SK-N-MC (cell line): Measurements from ENCODE around the gene AKT3.

Experiments
- DNase-seq: peaks from one replicate; pipeline ENCODE4 v3.0.0-alpha.2; 2011; ENCODE audit warnings: low read depth, low spot score
- H3K27ac ChIP-seq: fragments of 200-600 bp; sonication (generic); 2 replicates; pipeline ENCODE4 v1.5.1; 2016; ENCODE audit warnings: mixed run types
- H3K36me3 ChIP-seq: fragments of 200-600 bp; sonication (generic); 2 replicates; pipeline ENCODE4 v1.6.1; 2017; ENCODE audit warnings: antibody characterized with exemption, low read length, mixed read lengths; ENCODE audit not compliant: insufficient read depth
- H3K4me3 ChIP-seq: fragments of 200-600 bp; sonication (generic); 2 replicates; pipeline ENCODE4 v1.5.1; 2016
- H3K9ac ChIP-seq: fragments of 200-600 bp; sonication (generic); 2 replicates; pipeline ENCODE4 v1.8.0; 2017; ENCODE audit warnings: mixed run types, mixed read lengths; ENCODE audit not compliant: insufficient read length
- H3K9me3 ChIP-seq: fragments of 200-600 bp; sonication (generic); 2 replicates; pipeline ENCODE4 v1.6.1; 2017; ENCODE audit warnings: low read depth, mild to moderate bottlenecking, antibody characterized with exemption, low read length, moderate library complexity, mixed read lengths
- EZH2 ChIP-seq: fragments of 200-600 bp; sonication (generic); IDR thresholded peaks from one replicate; pipeline ENCODE4 v1.6.1; 2017; ENCODE audit warnings: antibody characterized with exemption
- FOXP2 ChIP-seq: optimal IDR thresholded peaks from 2 replicates; pipeline ENCODE3; 2011; ENCODE audit warnings: mild to moderate bottlenecking, moderate library complexity; ENCODE audit not compliant: insufficient read depth; ENCODE audit errors: extremely low read length, control extremely low read depth
- POLR2AphosphoS5 ChIP-seq: IDR thresholded peaks from 2 replicates; pipeline ENCODE4 v1.6.1; 2012; ENCODE audit warnings: mild to moderate bottlenecking, low read depth, low read length, borderline replicate concordance

The AKT3 gene

GRCh38 chr1:243623841-243624240 lies 226.2 kb downstream of the AKT3 start:
- no peaks in the 10 kb centered on the region for H3K9me3 ChIP-seq
- no peaks in the 10 kb centered on the region for H3K36me3 ChIP-seq
- DNase-seq = no peak
- H3K4me3 ChIP-seq = no peak overlapping the region
- no peak overlapping the region for H3K27ac ChIP-seq
- TF ChIP-seq POLR2AphosphoS5 (no peak), EZH2 (no peak), FOXP2 (no peak)
- H3K9ac ChIP-seq = no peak overlapping the region

DNA sequence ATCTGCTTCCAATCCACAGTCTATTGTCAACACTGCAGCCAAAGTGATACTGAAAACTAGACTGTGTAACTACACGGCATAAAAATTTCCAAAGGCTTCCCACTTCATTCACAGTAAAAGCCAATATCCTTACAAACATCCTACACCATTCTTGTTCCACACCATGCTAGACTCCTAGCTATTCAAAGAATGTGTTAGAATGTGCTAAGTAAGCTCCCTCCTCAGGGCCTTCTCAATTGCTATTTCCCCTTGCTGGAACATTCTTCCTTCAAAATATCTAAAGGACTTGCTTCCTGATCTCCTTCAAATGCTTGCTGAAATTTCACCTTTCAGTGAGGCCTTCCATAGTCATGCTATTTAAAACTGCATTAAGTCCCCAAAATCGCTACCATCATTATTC lies 228.1 kb downstream of the AKT3 start:
- no peak overlapping the region for H3K9ac ChIP-seq
- H3K27ac ChIP-seq = no peak overlapping the region
- H3K9me3 ChIP-seq = no peaks in the 10 kb centered on the region
- no peak for TF ChIP-seq EZH2
- TF ChIP-seq POLR2AphosphoS5 = no peak
- no peak for TF ChIP-seq FOXP2
- no peak for DNase-seq
- H3K36me3 ChIP-seq = no peaks in the 10 kb centered on the region
- H3K4me3 ChIP-seq = no peak overlapping the region

GRCh38 chr1:243620096-243620495 lies 229.9 kb downstream of the AKT3 start:
- Histone ChIP-seq H3K27ac (no peak overlapping the region), H3K9me3 (no peaks in the 10 kb centered on the region)
- TF ChIP-seq FOXP2 = no peak
- TF ChIP-seq EZH2 = no peak
- TF ChIP-seq POLR2AphosphoS5 = no peak

GRCh38 chr1:243609698-243610097 lies 240.3 kb downstream of the AKT3 start:
- no peak for DNase-seq
- Histone ChIP-seq H3K9me3 (no peaks in the 10 kb centered on the region), H3K36me3 (no peaks in the 10 kb centered on the region), H3K9ac (no peak overlapping the region), H3K27ac (no peak overlapping the region), H3K4me3 (no peak overlapping the region)
- TF ChIP-seq EZH2 (no peak), FOXP2 (no peak), POLR2AphosphoS5 (no peak)

More at GRCh38 chr1:243620096-243620495, 229.9 kb downstream of the AKT3 start:
- Histone ChIP-seq H3K9ac (no peak overlapping the region), H3K4me3 (no peak overlapping the region), H3K36me3 (no peaks in the 10 kb centered on the region)
- no peak for DNase-seq

DNA sequence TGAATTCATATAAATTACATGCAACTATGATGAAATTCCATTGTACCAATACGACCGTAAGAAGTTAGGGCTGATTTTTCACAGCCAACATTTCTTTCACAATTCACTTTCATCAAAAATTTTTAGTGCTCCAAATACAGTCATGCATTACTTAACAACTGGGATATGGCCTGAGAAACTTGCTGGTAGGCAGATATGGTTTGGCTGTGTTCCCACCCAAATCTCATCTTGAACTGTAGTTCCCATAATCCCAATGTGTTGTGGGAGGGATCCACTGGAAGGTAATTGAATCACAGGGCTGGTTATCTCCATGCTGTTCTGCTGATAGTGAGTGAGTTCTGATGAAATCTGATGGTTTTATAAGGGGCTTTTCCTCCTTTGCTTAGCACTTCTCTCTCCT lies 244.4 kb downstream of the AKT3 start:
- Histone ChIP-seq H3K27ac (no peak overlapping the region), H3K36me3 (no peaks in the 10 kb centered on the region), H3K9ac (no peak overlapping the region), H3K9me3 (no peaks in the 10 kb centered on the region), H3K4me3 (no peak overlapping the region)
- TF ChIP-seq FOXP2 = no peak
- no peak for TF ChIP-seq POLR2AphosphoS5
- no peak for TF ChIP-seq EZH2
- no peak for DNase-seq

GRCh38 chr1:243601720-243602119 lies 248.3 kb downstream of the AKT3 start:
- H3K4me3 ChIP-seq = no peak overlapping the region
- TF ChIP-seq POLR2AphosphoS5 (no peak), EZH2 (no peak), FOXP2 (no peak)
- DNase-seq = no peak
- no peaks in the 10 kb centered on the region for H3K9me3 ChIP-seq
- H3K27ac ChIP-seq = no peak overlapping the region
- H3K36me3 ChIP-seq = no peaks in the 10 kb centered on the region
- no peak overlapping the region for H3K9ac ChIP-seq

GRCh38 chr1:243598433-243598832 lies 251.6 kb downstream of the AKT3 start:
- H3K27ac ChIP-seq = no peak overlapping the region
- no peak for DNase-seq
- no peak overlapping the region for H3K4me3 ChIP-seq
- H3K36me3 ChIP-seq = no peaks in the 10 kb centered on the region
- TF ChIP-seq FOXP2 (no peak), POLR2AphosphoS5 (no peak), EZH2 (no peak)
- no peaks in the 10 kb centered on the region for H3K9me3 ChIP-seq
- H3K9ac ChIP-seq = no peak overlapping the region

GRCh38 chr1:243597383-243597782 lies 252.7 kb downstream of the AKT3 start:
- Histone ChIP-seq H3K4me3 (no peak overlapping the region), H3K9me3 (no peaks in the 10 kb centered on the region), H3K9ac (no peak overlapping the region), H3K27ac (no peak overlapping the region), H3K36me3 (no peaks in the 10 kb centered on the region)
- no peak for DNase-seq
- TF ChIP-seq POLR2AphosphoS5 = no peak
- TF ChIP-seq FOXP2 = no peak
- no peak for TF ChIP-seq EZH2

- no peak overlapping the region for H3K27ac ChIP-seq
- no peak for TF ChIP-seq POLR2AphosphoS5
- no peak for TF ChIP-seq FOXP2
- TF ChIP-seq EZH2 = no peak
- DNase-seq = no peak
- no peak overlapping the region for H3K9ac ChIP-seq
- H3K4me3 ChIP-seq = no peak overlapping the region
- no peaks in the 10 kb centered on the region for H3K9me3 ChIP-seq
- H3K36me3 ChIP-seq = no peaks in the 10 kb centered on the region
Measured at GRCh38 chr1:243596431-243597062, 253.5 kb downstream of the AKT3 start.

GRCh38 chr1:243595527-243596210 lies 254.4 kb downstream of the AKT3 start:
- Histone ChIP-seq H3K9ac (no peak overlapping the region), H3K27ac (no peak overlapping the region), H3K9me3 (no peaks in the 10 kb centered on the region), H3K4me3 (no peak overlapping the region), H3K36me3 (no peaks in the 10 kb centered on the region)
- TF ChIP-seq POLR2AphosphoS5 (no peak), EZH2 (no peak), FOXP2 (no peak)
- no peak for DNase-seq
